Measurements from ENCODE around the gene MCOLN2.
A peak's percentile ranks its signal among the peaks of the same experiment; 100 is the strongest.

MCOLN2 gene

GRCh38 chr1:84975035-84975434, 21.9 kb downstream of the MCOLN2 start:
- ChIA-PET CTCF (no interaction called here), POLR2A (no interaction called here)
- TF ChIP-seq FOXM1 (IDR thresholded peaks at IDR 0.05; ENCODE audit: borderline replicate concordance): no peak
- no peak for TF ChIP-seq L3MBTL2 (conservative IDR thresholded peaks at IDR 0.05)
- no peak for TF ChIP-seq FOXK2 (IDR thresholded peaks at IDR 0.05)
- TF ChIP-seq FOXA1 (IDR thresholded peaks at IDR 0.05): no peak
- TF ChIP-seq ELF4 (IDR thresholded peaks at IDR 0.05): no peak
- TF ChIP-seq NFRKB (IDR thresholded peaks at IDR 0.05): no peak
- no peak for TF ChIP-seq ZNF384 (IDR thresholded peaks at IDR 0.05)
- TF ChIP-seq CTBP1 (IDR thresholded peaks at IDR 0.05; ENCODE audit: borderline replicate concordance): no peak
- no peak for TF ChIP-seq SUZ12 (IDR thresholded peaks at IDR 0.05)
- no peak for TF ChIP-seq ARNT (IDR thresholded peaks at IDR 0.05)
- no peak for TF ChIP-seq BHLHE40 (IDR thresholded peaks at IDR 0.05; ENCODE audit: borderline replicate concordance)
- no peak for TF ChIP-seq HDGF (IDR thresholded peaks at IDR 0.05; ENCODE audit: borderline replicate concordance)
- TF ChIP-seq SP1 (IDR thresholded peaks at IDR 0.05): no peak
- DNase-seq (ENCODE audit: extremely low spot score): no peak

GRCh38 chr1:84973498-84974334, 23.2 kb downstream of the MCOLN2 start:
- POLR2A ChIA-PET: no interaction called here
- CTCF ChIA-PET: no interaction called here
- TF ChIP-seq FOXA1 (IDR thresholded peaks at IDR 0.05) (no peak), ZNF384 (IDR thresholded peaks at IDR 0.05) (no peak), FOXK2 (IDR thresholded peaks at IDR 0.05) (no peak), PKNOX1 (IDR thresholded peaks at IDR 0.05) (no peak), TARDBP (IDR thresholded peaks at IDR 0.05) (no peak), BHLHE40 (IDR thresholded peaks at IDR 0.05; ENCODE audit: borderline replicate concordance) (no peak), HDGF (IDR thresholded peaks at IDR 0.05; ENCODE audit: borderline replicate concordance) (no peak), FOXM1 (IDR thresholded peaks at IDR 0.05; ENCODE audit: borderline replicate concordance) (no peak), ELF4 (IDR thresholded peaks at IDR 0.05) (no peak), LEF1 (IDR thresholded peaks at IDR 0.05; ENCODE audit: borderline replicate concordance) (no peak), SP1 (IDR thresholded peaks at IDR 0.05) (no peak), CTBP1 (IDR thresholded peaks at IDR 0.05; ENCODE audit: borderline replicate concordance) (no peak)
- DNase-seq (ENCODE audit: extremely low spot score): no peak

GRCh38 chr1:84972377-84972987, 24.4 kb downstream of the MCOLN2 start:
- no peak for DNase-seq (ENCODE audit: extremely low spot score)
- ChIA-PET CTCF (no interaction called here), POLR2A (interaction anchor here (1.5 kb wide), 1 partner anchor 18 kb away, joined by 3 read pairs; no protein-coding TSS in a partner anchor)
- TF ChIP-seq FOXA1 (IDR thresholded peaks at IDR 0.05): no peak
- no peak for TF ChIP-seq HDGF (IDR thresholded peaks at IDR 0.05; ENCODE audit: borderline replicate concordance)
- TF ChIP-seq TARDBP (IDR thresholded peaks at IDR 0.05): no peak
- TF ChIP-seq FOXM1 (IDR thresholded peaks at IDR 0.05; ENCODE audit: borderline replicate concordance): peak; percentile 49; the same call in 1 of the 2 replicates
- TF ChIP-seq L3MBTL2 (conservative IDR thresholded peaks at IDR 0.05): no peak
- no peak for TF ChIP-seq SP1 (IDR thresholded peaks at IDR 0.05)
- TF ChIP-seq ZNF384 (IDR thresholded peaks at IDR 0.05): no peak
- TF ChIP-seq LEF1 (IDR thresholded peaks at IDR 0.05; ENCODE audit: borderline replicate concordance): no peak

- ChIA-PET POLR2A (interaction anchor here (1.5 kb wide), 1 partner anchor 19 kb away, joined by 3 read pairs; no protein-coding TSS in a partner anchor), CTCF (no interaction called here)
- no peak for DNase-seq (ENCODE audit: extremely low spot score)
- TF ChIP-seq PKNOX1 (IDR thresholded peaks at IDR 0.05): peak; percentile 9; the same call in 1 of the 2 replicates
- TF ChIP-seq TARDBP (IDR thresholded peaks at IDR 0.05): no peak
These were observed 25.0 kb downstream of the MCOLN2 start for GRCh38 chr1:84971957-84972356.

GRCh38 chr1:84969489-84970250, 27.2 kb downstream of the MCOLN2 start:
- no peak for DNase-seq (ENCODE audit: extremely low spot score)
- ChIA-PET POLR2A (no interaction called here), CTCF (no interaction called here)
- no peak for TF ChIP-seq ZNF384 (IDR thresholded peaks at IDR 0.05)
- no peak for TF ChIP-seq ELF4 (IDR thresholded peaks at IDR 0.05)
- no peak for TF ChIP-seq NFRKB (IDR thresholded peaks at IDR 0.05)
- no peak for TF ChIP-seq PKNOX1 (IDR thresholded peaks at IDR 0.05)
- TF ChIP-seq LEF1 (IDR thresholded peaks at IDR 0.05; ENCODE audit: borderline replicate concordance): no peak
- TF ChIP-seq TARDBP (IDR thresholded peaks at IDR 0.05): no peak
- no peak for TF ChIP-seq SUZ12 (IDR thresholded peaks at IDR 0.05)
- TF ChIP-seq SP1 (IDR thresholded peaks at IDR 0.05): no peak
- TF ChIP-seq ARNT (IDR thresholded peaks at IDR 0.05): no peak
- TF ChIP-seq FOXA1 (IDR thresholded peaks at IDR 0.05): no peak
- TF ChIP-seq CTBP1 (IDR thresholded peaks at IDR 0.05; ENCODE audit: borderline replicate concordance): no peak
- TF ChIP-seq BHLHE40 (IDR thresholded peaks at IDR 0.05; ENCODE audit: borderline replicate concordance): no peak

- POLR2A ChIA-PET: no interaction called here
These were observed 28.0 kb downstream of the MCOLN2 start for GRCh38 chr1:84968865-84969264.

More at GRCh38 chr1:84968865-84969264, 28.0 kb downstream of the MCOLN2 start:
- no peak for TF ChIP-seq FOXA1 (IDR thresholded peaks at IDR 0.05)
- no peak for TF ChIP-seq CTBP1 (IDR thresholded peaks at IDR 0.05; ENCODE audit: borderline replicate concordance)
- no peak for TF ChIP-seq FOXK2 (IDR thresholded peaks at IDR 0.05)
- no peak for TF ChIP-seq TARDBP (IDR thresholded peaks at IDR 0.05)
- no peak for TF ChIP-seq L3MBTL2 (conservative IDR thresholded peaks at IDR 0.05)
- no peak for TF ChIP-seq PKNOX1 (IDR thresholded peaks at IDR 0.05)
- TF ChIP-seq FOXM1 (IDR thresholded peaks at IDR 0.05; ENCODE audit: borderline replicate concordance): no peak
- TF ChIP-seq BHLHE40 (IDR thresholded peaks at IDR 0.05; ENCODE audit: borderline replicate concordance): no peak
- TF ChIP-seq HDGF (IDR thresholded peaks at IDR 0.05; ENCODE audit: borderline replicate concordance): no peak
- no peak for TF ChIP-seq ARNT (IDR thresholded peaks at IDR 0.05)
- TF ChIP-seq NFRKB (IDR thresholded peaks at IDR 0.05): no peak
- no peak for TF ChIP-seq ZNF384 (IDR thresholded peaks at IDR 0.05)
- TF ChIP-seq SP1 (IDR thresholded peaks at IDR 0.05): no peak
- TF ChIP-seq ELF4 (IDR thresholded peaks at IDR 0.05): no peak
- no peak for TF ChIP-seq SUZ12 (IDR thresholded peaks at IDR 0.05)
- TF ChIP-seq LEF1 (IDR thresholded peaks at IDR 0.05; ENCODE audit: borderline replicate concordance): no peak
- DNase-seq (ENCODE audit: extremely low spot score): no peak
- CTCF ChIA-PET: no interaction called here
